Esophagus squamous epithelium (tissue), 4 donors: ENCODE data around the gene CCDC97.

ENCODE experiments used
- CTCF ChIP-seq, 6 experiments: fragments of 450-650 bp in 4 of 6; fragments of 200-600 bp in 2 of 6; sonication (generic) in 2 of 6; IDR thresholded peaks; one replicate each; pipeline ENCODE4 v1.5.1; 2016 to 2019; ENCODE audit warnings: antibody characterized with exemption in 6 of 6, mild to moderate bottlenecking in 4 of 6, moderate library complexity in 4 of 6
- POLR2A ChIP-seq, 4 donors: fragments of 450-650 bp; IDR thresholded peaks; one replicate each; pipeline ENCODE4 v1.6.1; 2017; ENCODE audit warnings: antibody characterized with exemption in 4 of 4, mild to moderate bottlenecking in 4 of 4, moderate library complexity in 3 of 4

- TF ChIP-seq POLR2A (IDR thresholded peaks at IDR 0.05) (no peak), CTCF (IDR thresholded peaks at IDR 0.05) (no peak)
Observed at GRCh38 chr19:41324231-41324702, 14.3 kb downstream of the CCDC97 start.
